Measurements from ENCODE around the gene GALC.

- no peak for TF ChIP-seq CTCF (conservative IDR thresholded peaks at IDR 0.05; ENCODE audit: low read depth, low read length)
- no peak for TF ChIP-seq EZH2phosphoT487 (IDR thresholded peaks at IDR 0.05; ENCODE audit: borderline replicate concordance, low read length)
Measured at GRCh38 chr14:88040146-88040545, 47.2 kb upstream of the GALC start.

All from PC-3 (cell line).